NCI-H2227 treated with DMSO at 0.1 percent for 48 hours (cell line): Measurements from ENCODE around the gene PKP4.
"Not testable (repeated sequence)": the region's sequence is repeated elsewhere in the genome, so short reads cannot be mapped to it uniquely, and the experiment has no call there.

ENCODE experiments used
- DNase-seq: peaks from one replicate; lab custom pipeline; 2025; lab: John Stamatoyannopoulos, UW

PKP4 gene

GRCh38 chr2:158685646-158686045 is 228.9 kb downstream of the PKP4 start:
- DNase-seq, result no peak

DNA sequence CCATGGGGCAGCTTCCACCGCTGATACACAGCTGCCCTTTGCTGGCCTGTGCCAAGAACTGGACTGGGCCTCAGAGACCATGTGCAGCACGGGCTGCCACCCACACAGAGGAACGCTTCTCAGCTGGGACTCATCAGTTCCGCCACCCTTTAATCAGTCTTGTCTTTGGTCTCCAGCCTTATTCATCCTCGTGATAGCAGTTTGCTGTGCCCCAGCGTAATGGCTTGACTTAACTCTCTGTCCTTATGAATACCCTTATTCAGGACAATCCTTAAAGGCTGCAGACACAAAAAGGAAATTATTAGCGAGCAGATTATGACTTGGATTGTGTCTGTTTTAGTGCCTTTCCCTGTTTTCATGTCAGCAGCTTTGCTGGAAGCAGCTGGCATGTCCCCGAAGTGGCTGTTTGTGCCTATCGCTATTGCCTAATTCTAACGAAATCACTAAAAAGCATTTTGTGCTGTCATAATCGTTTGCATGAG is 229.5 kb downstream of the PKP4 start:
- DNase-seq, result no peak

GRCh38 chr2:158687315-158687714 is 230.6 kb downstream of the PKP4 start:
- no peak for DNase-seq

- DNase-seq, result no peak
These were observed 232.0 kb downstream of the PKP4 start for GRCh38 chr2:158688721-158689120.

GRCh38 chr2:158689391-158689790 is 232.6 kb downstream of the PKP4 start:
- no peak for DNase-seq

- no peak for DNase-seq
These were observed 234.1 kb downstream of the PKP4 start for GRCh38 chr2:158690823-158691222.

- DNase-seq, result no peak
These were observed 234.9 kb downstream of the PKP4 start for GRCh38 chr2:158691619-158692018.

DNA sequence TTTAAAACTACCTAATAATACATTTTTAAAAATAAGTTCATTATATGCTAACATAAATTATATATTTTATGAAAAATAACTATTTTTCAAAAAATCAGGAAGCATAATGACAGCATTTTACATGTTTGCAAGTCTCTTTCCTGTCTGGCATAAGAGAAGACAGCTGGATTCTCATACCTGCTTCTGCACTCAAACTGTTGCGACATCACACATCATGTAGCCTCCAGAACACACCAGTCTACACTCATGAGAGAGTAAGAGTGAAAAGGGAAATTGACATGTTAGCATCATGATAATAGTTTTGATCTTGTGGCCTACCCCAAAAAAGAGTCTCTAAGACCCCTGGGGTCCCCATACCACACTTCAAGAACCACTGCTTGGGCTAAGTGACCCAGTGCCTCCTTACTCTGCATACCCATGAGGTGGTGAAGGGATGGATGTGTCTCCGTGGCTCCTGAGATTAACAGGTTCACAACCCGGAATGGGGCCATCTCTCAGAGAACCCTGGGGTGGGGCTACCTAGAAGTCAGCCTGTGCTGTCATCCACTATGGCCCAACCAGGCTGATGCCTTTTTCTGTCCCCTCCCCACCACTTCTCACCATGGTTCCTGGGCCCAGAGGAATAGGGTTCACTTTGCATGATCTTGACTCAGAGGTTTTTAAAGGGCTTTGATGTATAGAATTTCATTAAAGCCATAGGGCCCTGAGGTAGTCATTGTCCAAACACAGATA is 235.8 kb downstream of the PKP4 start:
- no peak for DNase-seq

- no peak for DNase-seq
These were observed 236.7 kb downstream of the PKP4 start for GRCh38 chr2:158693476-158693875.

GRCh38 chr2:158695305-158695704 is 238.6 kb downstream of the PKP4 start:
- no peak for DNase-seq

DNA sequence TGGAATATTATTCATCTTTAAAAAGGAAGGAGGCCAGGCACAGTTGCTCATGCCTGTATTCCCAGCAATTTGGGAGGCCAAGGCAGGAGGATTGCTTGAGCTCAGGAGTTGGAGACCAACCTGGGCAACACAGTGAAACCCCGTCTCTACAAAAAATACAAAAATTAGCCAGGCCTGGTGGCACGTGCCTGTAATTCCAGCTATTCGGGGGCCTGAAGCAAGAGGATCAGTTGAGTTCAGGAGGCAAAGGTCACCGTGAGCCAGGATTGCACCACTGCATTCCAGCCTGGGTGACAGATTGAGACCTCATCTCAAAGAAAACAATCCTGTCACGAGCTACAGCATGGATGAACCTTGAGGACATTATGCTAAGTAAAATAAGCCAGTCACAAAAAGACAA is 239.0 kb downstream of the PKP4 start:
- not testable (repeated sequence) for DNase-seq

DNA sequence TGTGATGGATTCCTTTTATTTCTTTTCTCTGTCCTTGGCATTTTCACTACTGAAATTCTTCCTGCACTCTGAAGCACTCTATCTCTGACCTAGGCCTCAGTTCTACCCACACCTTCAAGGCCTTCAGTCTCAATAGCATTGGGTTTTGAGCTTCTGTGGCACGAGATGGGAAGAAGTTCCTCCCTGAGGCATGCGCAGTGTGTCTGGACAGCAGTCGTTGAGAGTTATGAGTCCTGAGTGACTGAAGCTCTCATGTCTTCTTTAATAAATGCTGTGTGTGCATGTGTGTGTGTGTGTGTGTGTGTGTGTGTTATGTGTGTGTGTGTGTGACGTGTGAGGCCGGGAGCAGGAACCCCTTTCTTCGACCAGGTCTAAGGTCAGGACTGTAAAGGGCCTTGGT is 242.6 kb downstream of the PKP4 start:
- DNase-seq, result no peak

GRCh38 chr2:158701101-158701500 is 244.3 kb downstream of the PKP4 start:
- no peak for DNase-seq

- no peak for DNase-seq
These were observed 246.0 kb downstream of the PKP4 start for GRCh38 chr2:158702740-158703139.

DNA sequence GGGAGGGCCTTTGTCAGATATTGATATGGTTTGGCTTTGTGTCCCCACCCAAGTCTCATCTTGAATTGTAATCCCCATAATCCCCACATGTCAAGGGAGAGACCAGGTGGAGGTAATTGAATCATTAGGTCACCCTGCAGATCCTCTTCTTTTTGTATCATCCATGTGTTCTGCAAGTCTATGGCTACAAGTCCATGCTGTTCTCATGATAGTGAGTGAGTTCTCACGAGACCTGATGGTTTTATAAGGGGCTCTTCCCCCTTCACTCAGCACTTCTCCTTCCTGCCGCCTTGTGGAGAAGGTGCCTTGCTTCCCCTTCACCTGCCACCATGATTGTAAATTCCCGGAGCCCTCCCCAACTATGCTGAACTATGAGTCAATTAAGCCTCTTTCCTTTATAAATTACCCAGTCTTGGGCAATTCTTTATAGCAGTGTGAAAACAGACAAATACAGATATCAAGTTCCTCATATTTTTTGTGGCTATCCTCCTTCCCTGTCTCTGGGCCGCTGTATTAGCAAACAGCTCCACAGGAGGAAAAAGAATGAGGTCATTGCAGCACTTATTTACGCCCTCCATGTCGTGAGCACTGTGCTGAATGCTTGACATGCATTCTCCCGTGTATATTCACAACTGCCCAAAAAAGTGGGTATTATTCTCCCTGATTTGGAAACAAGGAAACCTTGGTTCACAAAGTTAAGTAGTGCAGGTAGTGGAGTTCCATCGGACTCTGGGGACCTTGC is 248.1 kb downstream of the PKP4 start:
- not testable (repeated sequence) for DNase-seq

DNA sequence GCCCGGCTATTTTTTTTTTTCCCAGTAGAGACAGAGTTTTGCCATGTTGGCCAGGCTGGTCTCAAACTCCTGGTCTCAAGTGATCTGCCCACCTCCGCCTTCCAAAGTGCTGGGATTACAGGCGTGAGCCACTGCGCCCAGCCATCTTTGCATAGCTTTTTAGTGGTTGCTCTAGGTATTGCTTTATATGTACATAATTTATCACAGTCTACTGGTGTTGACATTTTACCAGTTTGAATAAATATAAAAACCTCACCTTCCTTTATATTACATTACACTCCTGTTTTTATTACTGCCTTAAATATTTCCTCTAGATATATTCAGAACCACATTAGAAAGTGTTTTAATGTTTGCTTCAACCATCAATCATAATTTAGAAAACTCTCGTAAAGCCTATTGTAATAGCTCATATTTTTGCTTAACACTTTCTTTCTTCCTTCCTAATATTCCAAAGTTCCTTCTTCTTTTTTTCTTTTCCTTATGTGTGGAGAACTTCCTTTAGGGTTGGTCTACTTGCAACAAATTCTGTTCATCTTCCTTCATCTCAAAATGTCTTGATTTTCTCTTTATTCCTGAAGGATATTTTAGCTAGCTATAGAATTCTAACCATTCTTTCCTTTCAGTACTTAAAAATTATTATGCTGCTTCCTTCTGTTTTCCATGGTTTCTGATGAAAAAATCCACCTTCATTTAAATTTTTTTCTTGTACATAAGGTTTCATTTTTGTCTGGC is 256.2 kb downstream of the PKP4 start:
- DNase-seq, result no peak

DNA sequence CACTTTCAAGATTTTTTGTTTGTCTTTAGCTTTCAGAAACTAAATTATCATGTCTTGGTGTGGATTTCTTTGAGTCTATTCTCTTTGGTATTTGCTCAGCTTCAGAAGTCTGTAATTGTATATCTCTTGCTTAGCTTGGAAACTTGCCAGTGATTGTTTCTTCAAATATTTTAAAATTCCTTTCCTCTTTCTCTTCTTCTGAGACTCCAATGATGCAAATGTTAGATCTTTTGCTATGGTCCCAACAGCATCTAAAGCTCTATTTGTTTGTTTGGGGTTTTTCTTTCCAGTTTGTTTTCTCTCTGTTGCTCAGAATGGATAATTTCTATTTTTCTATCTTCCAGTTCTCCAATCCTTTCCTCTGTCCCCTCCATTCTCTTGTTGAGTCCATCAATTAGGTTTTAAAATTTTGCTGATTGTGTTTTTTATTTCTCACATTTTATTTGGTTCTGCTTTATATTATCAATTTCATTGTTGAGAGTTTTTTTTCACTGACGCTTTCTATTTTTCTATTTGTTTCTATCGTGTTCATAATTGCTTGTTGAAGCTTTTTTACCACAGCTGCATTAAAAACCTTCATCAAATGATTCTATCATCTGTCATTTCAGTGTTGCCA is 256.9 kb downstream of the PKP4 start:
- no peak for DNase-seq

GRCh38 chr2:158714420-158714819 is 257.7 kb downstream of the PKP4 start:
- no peak for DNase-seq

DNA sequence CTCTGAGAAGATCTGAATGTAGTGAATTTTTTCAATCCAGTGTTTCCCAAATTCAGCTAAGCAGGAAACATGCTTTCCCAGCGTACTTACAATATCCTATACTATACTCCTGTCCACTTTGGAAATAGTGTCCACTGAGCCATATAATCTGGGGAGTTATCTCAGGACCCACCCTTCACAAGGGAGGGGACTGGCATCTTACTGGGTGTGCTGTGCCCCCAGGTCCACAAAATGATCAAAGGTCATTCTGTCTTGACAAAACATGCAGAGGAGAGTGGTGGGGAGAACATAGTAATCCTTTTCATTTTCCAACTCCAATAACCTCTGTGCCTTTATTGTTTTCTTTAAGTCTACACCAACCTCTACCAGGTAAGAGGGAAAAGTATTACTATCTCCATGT is 258.6 kb downstream of the PKP4 start:
- no peak for DNase-seq

DNA sequence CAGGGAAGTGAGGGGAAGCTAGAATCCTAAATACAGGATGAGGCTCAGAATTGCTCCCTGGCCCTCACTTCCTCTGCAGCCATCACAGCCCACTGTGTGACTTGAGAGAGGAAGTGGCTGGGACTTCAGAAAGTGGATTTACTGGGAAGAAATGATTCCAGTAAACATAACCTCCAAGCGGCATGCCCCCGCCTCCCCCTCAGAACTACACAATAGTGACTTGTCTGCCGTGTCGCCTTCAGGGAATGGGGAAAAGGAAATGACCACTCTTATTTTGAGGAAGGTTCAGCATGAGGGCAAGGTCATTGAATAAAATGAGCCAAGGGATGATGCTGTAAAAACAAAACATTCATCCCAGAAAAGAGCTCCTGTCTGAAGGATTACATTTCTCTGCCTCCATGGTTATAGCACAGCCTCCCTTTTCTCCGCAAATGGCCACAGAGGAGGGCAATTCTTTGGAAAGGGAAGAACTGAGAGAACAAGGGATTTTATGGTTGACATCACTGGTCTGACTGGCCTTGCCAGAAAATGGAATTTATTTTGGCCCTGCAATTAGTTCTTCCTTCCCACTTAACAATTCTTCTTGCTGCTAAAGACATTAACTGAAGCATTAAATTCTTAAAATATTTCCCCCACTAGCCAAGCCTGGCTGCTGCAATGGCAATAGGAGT is 259.5 kb downstream of the PKP4 start:
- no peak for DNase-seq

DNA sequence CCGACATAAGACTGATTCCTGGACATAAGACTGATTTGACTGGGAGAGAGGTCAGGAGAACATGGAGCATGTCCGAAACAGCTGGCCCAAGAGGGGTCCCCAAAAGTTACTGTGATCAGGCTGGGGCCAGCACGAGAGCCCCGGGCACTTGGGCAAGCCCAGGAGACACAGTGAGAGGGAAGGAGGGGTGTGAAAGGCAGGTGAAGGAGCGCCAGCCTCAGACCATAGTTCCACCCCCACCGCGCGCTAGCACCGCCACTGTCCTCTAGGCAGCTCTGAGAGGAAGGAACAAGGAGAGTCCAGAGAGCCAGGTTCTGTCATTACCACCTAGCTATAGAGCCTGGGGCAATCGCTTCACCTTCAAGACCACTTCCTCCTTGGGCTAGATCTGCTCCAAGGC is 260.2 kb downstream of the PKP4 start:
- DNase-seq, result no peak
